ENCODE data around the gene AFG1L.
"Not testable (repeated sequence)": the region's sequence is repeated elsewhere in the genome, so short reads cannot be mapped to it uniquely, and the experiment has no call there.

Gene AFG1L

GRCh38 chr6:108294727-108295625, at the start of gene AFG1L:
Gene AFG1L, plus strand, starts transcription at chr6:108295054. Its CDS starts 26 bp downstream, at chr6:108295080.
- peak; percentile 95 for DNase-seq (ENCODE audit: low spot score)

DNA sequence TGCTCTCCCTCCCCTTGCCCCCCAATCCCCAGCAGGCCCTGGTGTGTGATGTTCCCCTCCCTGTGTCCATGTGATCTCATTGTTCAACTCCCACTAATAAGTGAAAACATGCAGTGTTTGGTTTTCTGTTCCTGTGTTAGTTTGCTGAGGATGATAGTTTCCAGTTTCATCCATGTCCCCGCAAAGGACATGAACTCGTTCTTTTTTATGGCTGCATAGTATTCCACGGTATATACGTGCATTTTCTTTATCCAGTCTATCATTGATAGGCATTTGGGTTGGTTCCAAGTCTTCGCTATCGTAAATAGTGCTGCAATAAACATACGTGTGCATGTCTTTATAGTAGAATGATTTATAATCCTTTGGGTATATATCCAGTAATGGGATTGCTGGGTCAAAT, 49.8 kb upstream of the AFG1L start:
- DNase-seq (ENCODE audit: low spot score) = not testable (repeated sequence)

- DNase-seq (ENCODE audit: low spot score) = no peak
These were observed 46.8 kb upstream of the AFG1L start for GRCh38 chr6:108247965-108248536.

- DNase-seq (ENCODE audit: low spot score) = no peak
These were observed 44.5 kb upstream of the AFG1L start for GRCh38 chr6:108250240-108250866.

DNA sequence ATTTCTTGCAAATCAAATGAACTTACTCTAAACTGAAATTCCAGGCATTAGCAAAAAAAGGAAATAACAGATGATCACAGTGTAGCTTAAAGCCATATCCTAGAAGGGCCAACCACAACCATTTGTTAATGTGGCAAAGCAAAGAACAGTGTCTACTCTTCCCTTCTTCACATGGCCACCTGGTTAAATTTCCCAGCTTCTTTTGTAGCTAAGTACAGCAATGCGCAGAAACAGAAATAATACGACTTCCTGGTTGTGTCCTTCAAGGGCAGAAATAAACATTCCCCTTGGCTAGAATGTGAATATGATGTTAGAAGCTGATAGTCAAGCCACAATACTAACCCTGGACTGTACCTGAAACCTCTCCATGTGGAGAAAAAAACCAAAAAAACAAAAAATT, 43.6 kb upstream of the AFG1L start:
- no peak for DNase-seq (ENCODE audit: low spot score)

DNA sequence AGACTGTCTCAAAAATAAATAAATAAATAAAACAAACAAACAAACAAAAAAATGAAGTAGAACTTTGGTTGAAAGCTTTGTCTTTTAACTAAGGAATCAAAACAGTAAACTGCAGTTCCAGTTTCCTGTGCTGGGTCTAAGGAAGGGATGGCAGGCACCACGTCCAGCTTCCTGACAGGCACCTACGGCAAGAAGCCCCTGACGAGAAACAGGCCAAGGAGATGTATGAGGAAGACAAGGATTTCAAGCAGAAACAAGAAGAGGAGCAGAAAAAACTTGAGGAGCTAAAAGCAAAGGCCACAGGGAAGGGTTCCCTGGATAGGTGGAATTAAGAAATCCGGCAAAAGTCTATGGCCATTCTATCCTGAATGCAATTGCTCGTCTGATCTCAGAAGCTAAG, 42.8 kb upstream of the AFG1L start:
- DNase-seq (ENCODE audit: low spot score) = no peak

- no peak for DNase-seq (ENCODE audit: low spot score)
These were observed 41.6 kb upstream of the AFG1L start for GRCh38 chr6:108253241-108253640.

DNA sequence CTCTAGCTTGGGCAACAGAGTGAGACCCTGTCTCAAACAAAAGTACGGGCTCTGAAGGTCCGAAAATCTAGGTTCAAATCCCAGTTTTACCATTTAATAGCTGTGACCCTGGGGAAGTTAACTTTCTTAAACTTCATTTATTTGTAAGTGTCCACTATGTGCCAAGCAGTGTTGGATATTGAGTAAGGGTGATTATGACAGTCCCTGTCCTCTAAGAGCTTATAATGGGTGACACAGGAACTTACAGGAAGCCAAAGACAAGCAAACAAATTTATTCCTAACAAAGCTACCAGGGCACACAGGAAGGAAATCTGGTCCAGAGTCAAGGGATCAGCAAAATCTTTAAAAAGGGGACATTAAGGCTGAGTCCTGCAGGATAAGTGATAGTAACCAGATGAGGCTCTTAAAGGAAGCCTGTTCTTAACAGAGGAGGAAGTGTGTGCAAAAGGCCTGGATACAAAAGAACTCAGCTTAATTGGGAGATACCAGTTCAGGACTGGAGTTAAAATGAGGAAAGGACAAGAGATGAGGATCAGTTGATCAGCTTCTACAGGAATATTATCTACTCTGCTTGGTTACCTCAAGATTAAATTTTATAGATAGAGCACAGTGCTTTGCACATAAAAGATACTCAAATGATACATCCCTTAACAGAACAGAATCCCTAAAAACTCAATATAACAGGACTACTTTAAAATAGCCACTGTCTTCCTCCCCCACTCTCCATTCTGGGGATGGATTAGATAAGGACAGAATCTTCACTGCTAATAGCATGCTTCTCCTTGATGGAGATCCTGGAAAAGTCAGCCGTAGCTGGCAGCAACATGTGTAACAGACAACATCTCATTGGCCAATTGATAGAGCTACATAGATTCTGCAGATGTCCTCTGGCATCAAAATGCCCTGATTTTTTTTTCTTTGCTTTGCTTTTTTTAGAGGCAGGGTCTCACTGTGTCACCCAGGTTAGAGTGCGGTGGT, 40.1 kb upstream of the AFG1L start:
- DNase-seq (ENCODE audit: low spot score) = no peak

GRCh38 chr6:108260126-108260808, 34.6 kb upstream of the AFG1L start:
- DNase-seq (ENCODE audit: low spot score) = no peak

GRCh38 chr6:108260809-108261569, 33.9 kb upstream of the AFG1L start, which contains the start of gene SNX3:
Gene SNX3, minus strand, starts transcription at chr6:108261040. Its CDS starts 119 bp downstream, at chr6:108260921.
- peak; percentile 97 for DNase-seq (ENCODE audit: low spot score)

- DNase-seq (ENCODE audit: low spot score) = no peak
These were observed 31.5 kb upstream of the AFG1L start for GRCh38 chr6:108263371-108263770.

GRCh38 chr6:108268845-108269244, 26.0 kb upstream of the AFG1L start:
- DNase-seq (ENCODE audit: low spot score) = no peak

DNA sequence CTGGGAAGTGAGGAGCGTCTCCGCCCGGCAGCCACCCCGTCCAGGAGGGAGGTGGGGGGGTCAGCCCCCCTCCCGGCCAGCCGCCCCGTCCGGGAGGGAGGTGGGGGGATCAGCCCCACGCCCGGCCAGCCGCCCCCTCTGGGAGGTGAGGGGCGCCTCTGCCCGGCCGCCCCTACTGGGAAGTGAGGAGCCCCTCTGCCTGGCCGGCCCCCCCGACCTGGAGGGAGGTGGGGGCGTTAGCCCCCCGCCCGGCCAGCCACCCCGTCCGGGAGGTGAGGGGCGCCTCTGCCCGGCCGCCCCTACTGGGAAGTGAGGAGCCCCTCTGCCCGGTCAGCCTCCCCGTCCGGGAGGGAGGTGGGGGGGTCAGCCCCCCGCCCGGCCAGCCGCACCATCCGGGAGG, 24.9 kb upstream of the AFG1L start:
- DNase-seq (ENCODE audit: low spot score) = not testable (repeated sequence)

GRCh38 chr6:108274546-108274945, 20.3 kb upstream of the AFG1L start:
- no peak for DNase-seq (ENCODE audit: low spot score)

DNA sequence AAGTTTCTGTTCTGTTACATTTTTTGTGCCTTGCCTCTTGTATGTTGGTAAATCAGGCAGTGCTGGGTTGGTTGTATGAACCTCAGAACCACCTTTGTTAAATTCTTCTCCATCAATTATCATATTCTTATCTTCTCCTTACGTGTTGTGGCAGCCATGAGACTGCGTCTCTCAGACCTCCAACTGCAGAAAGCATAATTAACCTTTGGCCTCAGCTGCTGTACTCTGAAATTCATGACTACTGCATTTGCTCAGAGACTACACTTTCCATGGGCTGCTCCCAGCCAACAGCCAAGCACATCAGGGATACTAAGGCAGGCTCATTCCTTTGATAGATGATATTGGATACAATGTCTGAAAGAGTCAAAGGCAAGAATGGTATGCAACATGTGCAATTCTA, 18.9 kb upstream of the AFG1L start:
- no peak for DNase-seq (ENCODE audit: low spot score)

- no peak for DNase-seq (ENCODE audit: low spot score)
These were observed 17.6 kb upstream of the AFG1L start for GRCh38 chr6:108277295-108277694.

DNA sequence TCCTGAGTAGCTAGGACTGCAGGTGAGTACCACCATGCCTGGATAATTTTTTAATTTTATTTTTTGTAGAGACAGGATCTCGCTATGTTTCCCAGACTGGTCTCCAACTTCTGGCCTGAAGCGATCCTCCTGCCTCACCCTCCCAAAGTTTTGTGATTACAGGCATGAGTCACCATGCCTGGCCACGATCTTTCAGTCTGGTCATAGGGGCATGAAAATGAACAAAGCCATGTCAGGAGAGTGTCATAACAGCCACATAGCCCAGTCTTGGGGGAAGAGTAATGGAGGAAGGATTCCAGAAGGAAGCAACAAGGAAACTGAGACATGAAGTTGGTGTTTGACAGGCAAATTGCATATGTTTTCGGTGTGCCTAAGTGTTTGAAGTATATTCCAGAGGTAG, 17.0 kb upstream of the AFG1L start:
- DNase-seq (ENCODE audit: low spot score) = no peak

DNA sequence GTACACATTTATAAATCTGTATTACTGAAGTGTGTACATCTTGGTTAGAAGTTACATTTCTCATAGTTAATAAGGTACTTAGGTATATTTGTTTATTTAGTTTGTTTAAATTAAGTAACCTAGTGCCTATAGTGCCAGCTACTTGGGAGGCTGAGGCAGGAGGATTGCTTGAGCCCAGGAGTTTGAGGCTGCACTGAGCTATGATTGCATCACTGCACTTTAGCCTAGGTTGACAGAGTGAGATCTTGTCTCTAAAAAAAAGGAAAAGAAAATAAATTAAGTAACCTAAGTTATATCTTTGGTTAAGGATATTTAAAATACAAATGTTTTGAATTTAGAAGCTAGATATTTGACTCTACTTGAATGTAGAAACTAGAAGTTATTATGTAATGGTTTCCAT, 9.5 kb upstream of the AFG1L start:
- DNase-seq (ENCODE audit: low spot score) = no peak

- no peak for DNase-seq (ENCODE audit: low spot score)
These were observed 8.5 kb upstream of the AFG1L start for GRCh38 chr6:108286366-108286765.

DNA sequence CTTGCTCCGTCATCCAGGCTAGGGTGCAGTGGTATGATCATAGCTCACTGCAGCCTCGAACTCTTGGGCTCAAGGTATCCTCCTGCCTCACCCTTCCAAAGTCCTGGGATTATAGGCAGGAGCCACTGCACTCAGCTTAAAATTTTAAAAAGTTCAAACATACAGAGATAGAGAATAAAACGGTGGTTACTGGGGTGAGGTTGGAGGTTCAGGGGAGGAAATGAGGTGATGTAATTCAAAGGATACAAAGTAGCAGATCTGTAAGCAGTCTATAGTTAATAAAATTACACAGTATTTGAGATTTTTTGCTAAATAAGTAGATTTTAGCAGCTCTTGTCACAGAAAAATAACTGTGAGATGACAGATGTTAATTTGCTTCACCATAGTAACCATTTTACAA, 7.5 kb upstream of the AFG1L start:
- no peak for DNase-seq (ENCODE audit: low spot score)

All from ecto neural progenitor cell (in vitro differentiated cells).